IPS-18a (cell line): ENCODE data around the gene ANP32A.

Experiments used
- H3K27ac ChIP-seq: one replicate; pipeline ENCODE4 v1.5.1; 2013; ENCODE audit warnings: low read length
- H3K27me3 ChIP-seq: one replicate; pipeline ENCODE4 v1.6.1; 2013; ENCODE audit warnings: mild to moderate bottlenecking, low read length; ENCODE audit not compliant: control insufficient read depth, insufficient read depth
- H3K36me3 ChIP-seq: one replicate; pipeline ENCODE4 v1.6.1; 2013; ENCODE audit warnings: low read depth, low read length; ENCODE audit not compliant: control insufficient read depth
- H3K4me1 ChIP-seq: one replicate; pipeline ENCODE4 v1.6.1; 2013; ENCODE audit warnings: low read depth, low read length; ENCODE audit not compliant: control insufficient read depth
- H3K4me3 ChIP-seq: one replicate; pipeline ENCODE4 v1.5.1; 2013; ENCODE audit warnings: low read length
- H3K9ac ChIP-seq: one replicate; pipeline ENCODE4 v1.6.1; 2013; ENCODE audit warnings: mild to moderate bottlenecking, low read length, moderate library complexity
- H3K9me3 ChIP-seq: one replicate; pipeline ENCODE4 v1.6.1; 2013; ENCODE audit warnings: low read depth, low read length; ENCODE audit not compliant: control insufficient read depth

Gene ANP32A

GRCh38 chr15:68775236-68775577 is 45.5 kb downstream of the ANP32A start:
- H3K4me1 ChIP-seq: no peaks in the 10 kb centered on the region
- H3K9ac ChIP-seq: no peak overlapping the region
- no peaks in the 10 kb centered on the region for H3K27me3 ChIP-seq
- H3K9me3 ChIP-seq: no peaks in the 10 kb centered on the region
- peaks cover 22% of the 10 kb centered on the region for H3K36me3 ChIP-seq
- no peak overlapping the region for H3K27ac ChIP-seq
- H3K4me3 ChIP-seq: no peak overlapping the region

DNA sequence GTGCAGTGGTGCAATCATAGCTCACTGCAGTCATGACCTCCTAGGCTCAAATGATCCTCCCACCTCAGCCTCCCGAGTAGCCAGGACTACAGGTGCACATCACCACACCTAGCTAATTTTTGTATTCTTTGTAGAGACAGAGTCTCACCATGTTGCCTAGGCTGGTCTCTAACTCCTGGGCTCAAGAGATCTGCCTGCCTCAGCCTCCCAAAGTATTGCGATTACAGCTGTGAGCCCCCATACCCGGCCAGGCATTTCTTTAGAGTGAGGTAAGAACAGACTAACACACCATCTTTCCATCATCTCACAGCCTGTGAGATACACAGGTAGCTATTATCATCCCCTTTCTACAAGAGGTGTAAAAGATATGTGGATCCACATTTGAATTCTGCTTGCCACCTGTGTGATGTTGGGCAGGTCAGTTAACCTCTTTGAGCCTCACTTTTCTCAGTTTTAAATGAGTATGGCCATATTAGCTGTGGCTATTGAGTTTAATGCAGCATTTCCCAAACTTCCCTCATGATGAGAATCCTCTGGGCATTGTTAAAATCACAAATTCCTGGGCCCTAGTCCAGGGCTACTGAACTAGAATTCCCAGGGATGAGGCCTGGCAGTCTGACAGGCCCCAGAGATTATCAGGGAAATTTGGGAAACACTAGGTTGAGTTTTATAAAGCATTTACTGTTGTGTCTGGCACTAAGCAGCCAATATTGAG is 46.0 kb downstream of the ANP32A start:
- no peaks in the 10 kb centered on the region for H3K4me1 ChIP-seq
- no peaks in the 10 kb centered on the region for H3K9me3 ChIP-seq
- no peak overlapping the region for H3K9ac ChIP-seq
- H3K4me3 ChIP-seq: no peak overlapping the region
- peaks cover 19% of the 10 kb centered on the region for H3K36me3 ChIP-seq
- no peaks in the 10 kb centered on the region for H3K27me3 ChIP-seq
- no peak overlapping the region for H3K27ac ChIP-seq

- Histone ChIP-seq H3K36me3 (peaks cover 14% of the 10 kb centered on the region), H3K4me3 (no peak overlapping the region), H3K4me1 (no peaks in the 10 kb centered on the region), H3K27ac (no peak overlapping the region), H3K9me3 (no peaks in the 10 kb centered on the region), H3K9ac (no peak overlapping the region), H3K27me3 (no peaks in the 10 kb centered on the region)
These were observed 46.6 kb downstream of the ANP32A start for GRCh38 chr15:68774120-68774519.

GRCh38 chr15:68773036-68773435 is 47.7 kb downstream of the ANP32A start:
- no peak overlapping the region for H3K9ac ChIP-seq
- no peaks in the 10 kb centered on the region for H3K27me3 ChIP-seq
- H3K27ac ChIP-seq: no peak overlapping the region
- peaks cover 4% of the 10 kb centered on the region for H3K36me3 ChIP-seq
- no peaks in the 10 kb centered on the region for H3K9me3 ChIP-seq
- H3K4me3 ChIP-seq: no peak overlapping the region
- no peaks in the 10 kb centered on the region for H3K4me1 ChIP-seq

DNA sequence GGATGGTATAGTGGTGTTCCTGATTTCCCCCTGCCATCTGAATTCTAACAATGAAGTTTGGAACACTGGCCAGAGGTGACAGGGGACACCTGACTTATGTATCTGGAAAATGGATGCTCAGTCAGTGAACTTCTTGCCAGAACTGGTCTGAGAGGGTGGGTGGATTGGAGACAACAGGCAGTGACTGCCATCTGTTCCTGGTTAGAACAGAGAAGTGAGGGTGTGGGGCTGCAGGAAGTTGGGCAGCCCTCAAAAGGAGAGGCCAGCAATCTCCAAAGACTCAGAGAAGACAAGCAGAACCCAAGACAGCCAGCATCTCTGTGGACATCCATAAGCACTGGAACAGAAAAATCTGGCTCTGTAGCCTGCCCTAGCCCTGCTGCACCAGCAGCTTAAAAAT is 50.5 kb downstream of the ANP32A start:
- Histone ChIP-seq H3K4me1 (no peaks in the 10 kb centered on the region), H3K4me3 (no peak overlapping the region), H3K9ac (no peak overlapping the region), H3K27me3 (no peaks in the 10 kb centered on the region), H3K9me3 (no peaks in the 10 kb centered on the region), H3K36me3 (no peaks in the 10 kb centered on the region), H3K27ac (no peak overlapping the region)

- no peaks in the 10 kb centered on the region for H3K4me1 ChIP-seq
- H3K4me3 ChIP-seq: no peak overlapping the region
- no peaks in the 10 kb centered on the region for H3K27me3 ChIP-seq
- H3K9me3 ChIP-seq: no peaks in the 10 kb centered on the region
- no peaks in the 10 kb centered on the region for H3K36me3 ChIP-seq
- no peak overlapping the region for H3K9ac ChIP-seq
- H3K27ac ChIP-seq: no peak overlapping the region
These were observed 51.0 kb downstream of the ANP32A start for GRCh38 chr15:68769702-68770101.

DNA sequence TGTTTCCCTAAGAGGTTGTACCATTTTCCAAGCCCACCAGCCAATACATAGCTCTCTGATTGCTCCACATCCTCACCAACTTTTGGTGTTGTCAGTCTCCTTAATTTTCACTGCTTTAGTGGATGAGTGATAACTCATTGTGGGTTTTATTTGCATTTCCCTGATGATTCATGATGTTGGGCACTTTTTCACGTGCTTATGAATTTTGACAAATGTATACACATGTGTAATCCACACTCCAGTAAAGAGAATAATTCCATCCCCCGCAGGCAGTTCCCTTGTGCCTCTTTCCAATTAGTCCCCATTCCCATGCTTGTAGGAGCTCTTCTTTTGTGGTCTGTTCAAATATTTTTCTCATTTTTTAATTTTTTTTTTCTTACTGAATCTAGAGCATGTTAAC is 52.4 kb downstream of the ANP32A start:
- Histone ChIP-seq H3K9me3 (no peaks in the 10 kb centered on the region), H3K27me3 (no peaks in the 10 kb centered on the region), H3K9ac (no peak overlapping the region), H3K27ac (no peak overlapping the region), H3K36me3 (no peaks in the 10 kb centered on the region), H3K4me3 (no peak overlapping the region), H3K4me1 (no peaks in the 10 kb centered on the region)

- Histone ChIP-seq H3K4me1 (no peaks in the 10 kb centered on the region), H3K9me3 (no peaks in the 10 kb centered on the region), H3K36me3 (no peaks in the 10 kb centered on the region), H3K4me3 (no peak overlapping the region), H3K9ac (no peak overlapping the region), H3K27me3 (no peaks in the 10 kb centered on the region), H3K27ac (no peak overlapping the region)
These were observed 52.9 kb downstream of the ANP32A start for GRCh38 chr15:68767833-68768232.

GRCh38 chr15:68765602-68766368 is 54.9 kb downstream of the ANP32A start:
- Histone ChIP-seq H3K36me3 (no peaks in the 10 kb centered on the region), H3K27ac (no peak overlapping the region), H3K4me3 (no peak overlapping the region)

DNA sequence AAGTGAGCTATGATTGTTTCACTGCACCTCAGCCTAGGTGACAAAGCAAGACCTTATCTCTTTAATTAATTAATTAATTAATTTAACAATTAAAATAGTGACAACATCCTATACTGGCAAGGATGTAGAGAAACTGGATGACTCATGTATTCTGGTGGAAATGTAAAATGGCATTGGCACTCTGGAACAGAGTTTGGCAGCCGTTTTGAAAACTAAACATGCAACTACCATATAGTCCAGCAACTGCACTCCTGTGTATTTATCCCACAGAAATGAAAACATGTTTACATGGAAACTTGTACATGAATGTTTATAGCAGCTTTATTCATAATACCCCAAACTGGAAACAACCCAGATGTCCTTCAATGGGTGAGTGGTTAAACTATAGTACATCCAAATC is 56.6 kb downstream of the ANP32A start:
- H3K27ac ChIP-seq: no peak overlapping the region
- H3K9me3 ChIP-seq: no peaks in the 10 kb centered on the region
- no peak overlapping the region for H3K4me3 ChIP-seq
- no peaks in the 10 kb centered on the region for H3K27me3 ChIP-seq
- H3K4me1 ChIP-seq: no peaks in the 10 kb centered on the region
- no peaks in the 10 kb centered on the region for H3K36me3 ChIP-seq
- H3K9ac ChIP-seq: no peak overlapping the region

More at GRCh38 chr15:68765602-68766368, 54.9 kb downstream of the ANP32A start:
- H3K4me1 ChIP-seq: no peaks in the 10 kb centered on the region
- H3K9ac ChIP-seq: no peak overlapping the region
- no peaks in the 10 kb centered on the region for H3K9me3 ChIP-seq
- H3K27me3 ChIP-seq: no peaks in the 10 kb centered on the region

DNA sequence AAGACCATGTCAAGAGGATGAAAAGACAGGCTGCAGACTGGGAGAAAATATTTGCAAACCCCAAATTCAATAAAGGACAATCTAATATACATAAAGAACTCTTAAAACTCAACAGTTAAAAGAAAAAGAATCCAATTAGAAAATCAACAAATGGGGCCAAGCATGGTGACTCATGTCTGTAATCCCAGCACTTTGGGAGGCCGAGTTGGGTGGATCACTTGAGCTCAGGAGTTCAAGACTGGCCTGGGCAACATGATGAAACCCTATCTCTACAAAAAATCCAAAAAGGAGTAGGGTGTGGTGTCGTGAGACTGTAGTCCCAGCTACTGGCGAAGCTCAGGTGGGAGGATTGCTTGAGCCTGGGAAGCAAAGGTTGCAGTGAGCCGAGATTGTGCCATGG is 57.6 kb downstream of the ANP32A start:
- H3K4me3 ChIP-seq: no peak overlapping the region
- no peak overlapping the region for H3K9ac ChIP-seq
- no peak overlapping the region for H3K27ac ChIP-seq
- H3K4me1 ChIP-seq: no peaks in the 10 kb centered on the region
- H3K27me3 ChIP-seq: no peaks in the 10 kb centered on the region
- no peaks in the 10 kb centered on the region for H3K36me3 ChIP-seq
- H3K9me3 ChIP-seq: no peaks in the 10 kb centered on the region
